GM19193 (cell line): ENCODE data around the gene OR10K2.

Experiments used
- POLR2A ChIP-seq: IDR thresholded peaks from 4 replicates; pipeline ENCODE4 v1.6.1; 2011; ENCODE audit not compliant: insufficient read depth, insufficient read length; ENCODE audit errors: extremely low read depth

OR10K2 gene

DNA sequence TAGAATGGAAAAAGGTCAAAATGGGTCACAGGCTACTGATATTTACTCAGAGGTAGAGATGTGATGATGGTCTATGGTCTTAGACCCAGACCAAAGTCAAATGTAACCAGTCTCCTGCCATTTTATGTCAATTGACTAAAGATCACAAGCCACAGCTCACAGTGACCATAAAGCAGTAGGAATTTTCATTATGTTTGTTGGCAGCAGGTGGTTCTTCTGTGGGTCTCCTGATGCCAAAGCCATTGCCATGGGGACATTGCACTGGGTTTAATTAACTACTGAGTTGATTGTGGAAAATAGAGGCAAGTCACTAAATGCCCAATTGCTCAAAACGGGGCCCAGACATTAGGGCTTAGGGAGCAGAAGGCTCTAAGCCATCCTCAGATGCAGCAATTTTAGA lies at the start of gene OR10K2:
TSS of gene OR10K2 (minus strand) at position 101 of the 400 bp plus-strand sequence. CDS start 5,371 bp downstream, outside the sequence.
- TF ChIP-seq POLR2A, result no peak

GRCh38 chr1:158471920-158472319 lies 45.9 kb upstream of the OR10K2 start, which contains the start of gene OR10R2:
TSS of gene OR10R2 (plus strand) at chr1:158472220. CDS start at chr1:158472326, 106 bp downstream.
- no peak for TF ChIP-seq POLR2A

DNA sequence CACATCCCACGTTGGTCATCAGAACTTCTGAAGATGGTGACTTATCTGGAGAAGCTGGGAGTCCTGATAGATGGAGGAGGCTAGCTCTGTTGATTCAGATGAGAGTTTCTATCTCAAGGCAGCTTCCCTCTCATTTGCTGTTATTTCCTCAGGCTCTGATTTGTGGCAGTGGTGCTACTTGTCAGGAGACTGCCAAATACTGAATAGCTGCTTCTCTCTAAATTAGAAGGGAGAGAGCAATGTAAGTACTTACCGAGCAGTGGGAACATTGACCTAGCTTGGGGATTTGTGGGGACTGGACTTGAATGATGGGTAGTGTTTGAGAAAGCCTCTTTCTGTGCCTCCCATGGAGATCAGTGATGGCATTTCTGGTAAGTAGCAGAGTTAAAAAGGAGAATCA lies 35.5 kb upstream of the OR10K2 start, which contains the start of gene OR10K1:
TSS of gene OR10K1 (plus strand) at position 301 of the 400 bp plus-strand sequence. CDS start 3,728 bp downstream, outside the sequence.
- TF ChIP-seq POLR2A, result no peak

- no peak for TF ChIP-seq POLR2A
Observed at GRCh38 chr1:158458263-158458662, 32.2 kb upstream of the OR10K2 start.

GRCh38 chr1:158457246-158457645 lies 31.2 kb upstream of the OR10K2 start:
- TF ChIP-seq POLR2A, result no peak

GRCh38 chr1:158454537-158454936 lies 28.5 kb upstream of the OR10K2 start:
- TF ChIP-seq POLR2A, result no peak

DNA sequence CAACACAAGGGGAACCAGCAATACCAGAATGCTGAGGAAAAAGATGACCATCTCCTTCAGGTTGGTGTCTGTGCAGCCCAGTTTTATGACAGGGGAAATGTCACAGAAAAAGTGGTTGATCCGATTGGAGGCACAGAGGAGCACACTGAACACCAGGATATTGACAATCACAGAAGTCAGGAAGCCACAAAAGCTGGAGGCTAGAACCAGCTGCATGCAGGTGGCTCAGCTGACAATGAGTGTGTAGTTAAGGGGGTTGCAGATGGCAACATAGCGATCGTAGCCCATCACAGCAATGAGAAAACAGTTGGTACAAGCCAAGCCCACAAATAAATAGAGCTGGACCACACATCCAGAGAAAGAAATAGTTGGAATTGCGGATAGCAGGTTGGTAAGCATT lies 19.3 kb upstream of the OR10K2 start:
- TF ChIP-seq POLR2A, result no peak

DNA sequence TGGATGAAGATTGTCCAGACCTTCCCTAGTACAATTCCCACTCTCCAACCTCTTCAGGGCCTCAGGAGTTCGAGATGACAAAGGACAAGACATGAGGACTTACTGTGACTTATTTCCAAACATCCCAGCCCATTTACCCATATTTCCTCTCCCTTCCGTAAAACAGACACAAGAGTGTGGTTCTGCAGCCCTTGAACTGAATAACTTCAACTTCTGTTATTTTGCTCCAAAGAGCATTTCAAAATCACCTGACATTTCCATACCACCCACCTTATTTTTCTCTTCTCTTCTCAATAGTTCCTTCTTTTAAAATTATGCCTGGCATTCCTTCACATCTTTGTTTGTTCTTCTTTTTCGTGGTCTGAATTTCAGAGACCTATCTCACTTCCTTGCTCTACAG lies 8.7 kb upstream of the OR10K2 start:
- no peak for TF ChIP-seq POLR2A

DNA sequence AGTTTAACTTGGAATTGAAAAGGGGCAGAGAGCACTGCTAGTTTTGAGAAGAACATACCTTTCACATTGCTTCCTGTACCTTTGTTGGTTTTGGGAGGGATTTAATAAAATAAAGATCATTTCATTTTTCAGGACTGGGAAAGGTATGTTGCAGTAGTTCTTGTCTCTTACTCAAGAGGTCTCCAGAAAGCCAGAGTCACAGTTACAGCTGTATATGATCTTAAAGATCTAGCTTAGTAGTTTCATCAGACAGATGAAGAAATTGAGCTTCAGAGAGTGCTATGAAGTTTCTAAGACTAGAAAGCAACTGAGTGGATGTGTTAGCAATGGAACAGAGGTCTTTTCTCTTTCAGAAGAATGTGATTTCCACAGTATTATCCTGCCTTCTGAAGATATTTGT lies 1.0 kb downstream of the OR10K2 start:
- TF ChIP-seq POLR2A, result no peak

GRCh38 chr1:158422212-158422611 lies 3.8 kb downstream of the OR10K2 start:
- TF ChIP-seq POLR2A, result no peak

GRCh38 chr1:158417586-158417985 lies 8.5 kb downstream of the OR10K2 start:
- no peak for TF ChIP-seq POLR2A

GRCh38 chr1:158414651-158415345 lies 11.2 kb downstream of the OR10K2 start:
- no peak for TF ChIP-seq POLR2A

GRCh38 chr1:158407092-158407491 lies 18.9 kb downstream of the OR10K2 start:
- no peak for TF ChIP-seq POLR2A

DNA sequence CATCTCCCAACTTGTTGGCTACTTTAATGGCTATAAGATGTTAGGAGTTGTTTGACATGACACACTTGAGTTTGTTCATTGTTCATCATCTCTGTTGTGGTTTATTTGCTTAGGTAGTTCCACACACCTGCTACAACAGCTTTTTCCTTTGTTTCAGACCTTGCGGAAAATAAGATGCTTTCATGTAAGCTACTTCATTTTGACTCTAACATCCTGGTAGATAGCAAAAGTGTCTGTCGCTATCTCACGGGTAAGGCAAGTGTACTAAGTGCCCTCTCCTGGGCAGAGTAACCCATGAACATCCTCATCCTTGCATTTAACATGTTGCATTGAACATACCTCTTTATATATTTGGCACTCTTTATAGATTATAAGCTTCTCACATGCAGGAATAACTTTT lies 25.2 kb downstream of the OR10K2 start:
- no peak for TF ChIP-seq POLR2A

DNA sequence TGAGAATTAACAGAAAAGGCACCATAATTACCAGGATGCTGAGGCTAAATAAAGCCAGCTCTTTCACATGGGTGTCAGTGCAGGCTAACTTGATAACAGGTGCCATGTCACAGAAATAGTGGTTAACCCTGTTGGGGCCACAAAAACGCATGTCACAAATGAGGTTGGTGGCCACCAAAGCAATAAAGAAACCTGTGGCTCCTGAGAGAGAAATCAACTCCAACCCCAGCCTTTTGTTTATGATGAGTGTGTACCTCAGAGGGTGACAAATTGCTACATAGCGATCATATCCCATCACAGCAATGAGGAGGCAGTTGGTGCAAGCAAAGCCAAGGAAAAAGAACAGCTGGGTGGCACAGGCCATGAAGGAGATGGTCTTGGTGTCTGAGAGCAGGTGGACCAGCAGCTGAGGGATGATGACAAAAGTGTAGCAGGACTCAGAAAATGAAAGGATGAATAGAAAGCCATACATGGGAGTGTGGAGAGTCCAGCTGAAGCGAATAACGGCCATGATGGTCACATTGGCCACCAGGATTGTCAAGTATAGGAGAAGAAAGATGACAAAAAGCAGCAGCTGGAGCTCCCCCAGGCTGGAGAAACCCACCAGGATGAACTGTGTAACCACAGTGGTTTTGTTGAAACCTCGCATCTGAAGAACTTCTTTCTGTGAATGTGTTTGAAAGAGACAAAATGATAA lies 27.1 kb downstream of the OR10K2 start, which contains the start of gene OR10T2:
TSS of gene OR10T2 (minus strand) at position 649 of the 697 bp plus-strand sequence. CDS start at position 649, 0 bp downstream.
- no peak for TF ChIP-seq POLR2A

- TF ChIP-seq POLR2A, result no peak
Observed at GRCh38 chr1:158396646-158397045, 29.4 kb downstream of the OR10K2 start.
